ENCODE data around the gene ANKRD44.

Gene ANKRD44

DNA sequence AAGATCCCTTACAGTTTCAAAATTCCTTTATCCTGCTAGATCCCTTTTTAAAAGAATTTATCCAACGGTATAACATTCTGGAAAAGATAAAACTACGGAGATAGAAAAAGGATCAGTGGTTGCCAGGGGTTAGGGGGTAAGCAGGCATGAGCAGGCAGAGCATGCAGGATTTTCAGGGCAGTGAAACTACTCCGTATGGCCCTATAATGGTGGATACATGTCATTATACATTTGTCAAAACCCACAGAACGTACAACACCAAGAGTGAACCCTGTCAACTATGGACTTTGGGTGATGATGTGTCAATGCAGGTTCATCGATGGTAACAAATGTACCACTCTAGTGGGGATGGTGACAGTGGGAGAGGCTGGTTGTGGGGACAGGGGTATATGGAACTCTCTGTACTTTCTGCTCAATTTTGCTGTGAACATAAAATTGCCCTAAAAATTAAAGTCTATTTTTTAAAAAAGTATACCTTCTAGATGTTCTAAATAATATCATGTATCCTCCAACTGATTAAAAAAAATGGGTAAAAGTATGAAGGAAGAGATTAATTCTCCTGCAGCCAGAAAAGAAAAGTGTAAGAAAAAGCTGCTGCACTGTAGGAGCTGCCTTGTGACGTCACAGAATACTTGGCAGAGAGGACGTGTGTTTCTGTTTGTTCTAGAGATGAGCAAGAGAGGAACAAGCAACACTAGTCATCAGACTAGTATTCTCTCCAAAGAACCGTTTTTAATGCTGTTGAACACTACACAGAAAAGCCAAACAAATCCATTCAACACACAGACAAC, 23.6 kb downstream of the ANKRD44 start:
- DNase-seq = no peak

DNA sequence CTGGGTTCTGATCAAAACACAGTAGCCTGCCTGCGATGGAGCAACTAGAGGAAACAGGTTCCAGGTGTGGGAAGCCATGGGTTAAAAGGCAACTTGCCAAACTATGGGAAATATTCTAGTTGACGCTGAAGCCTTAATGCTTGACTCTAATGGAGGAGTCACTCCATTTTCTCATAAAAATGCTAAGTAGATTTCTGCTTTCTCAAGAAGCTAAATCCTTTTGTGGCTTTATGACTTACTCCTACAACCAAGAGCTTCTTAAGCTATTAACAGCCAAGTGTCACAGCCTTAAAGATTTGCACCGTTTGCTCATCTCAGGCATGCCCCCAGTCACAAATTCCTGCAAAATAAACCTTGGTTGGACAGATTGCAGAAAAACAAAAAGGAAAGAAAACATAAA, 25.2 kb downstream of the ANKRD44 start:
- DNase-seq = no peak

GRCh38 chr2:197284956-197285355, 25.6 kb downstream of the ANKRD44 start:
- DNase-seq = no peak

DNA sequence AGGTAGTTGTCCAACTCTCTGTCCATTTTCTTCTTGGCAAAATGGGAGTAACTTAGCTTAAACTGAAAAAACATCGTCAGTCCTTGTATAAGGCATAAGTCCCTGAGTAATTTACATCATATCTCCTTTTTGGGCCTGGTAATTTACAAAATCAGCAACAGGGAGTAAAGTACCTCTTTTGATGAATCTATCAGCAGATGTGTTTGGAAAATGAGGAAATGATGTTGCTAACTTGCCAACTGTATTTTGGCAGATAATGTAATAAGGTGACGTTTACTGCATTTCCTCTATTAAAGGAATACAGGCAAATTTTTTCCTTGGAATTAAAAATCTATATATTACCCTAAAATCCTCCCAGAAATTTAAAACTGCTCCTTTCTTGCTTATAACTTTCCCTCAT, 29.2 kb downstream of the ANKRD44 start:
- no peak for DNase-seq

GRCh38 chr2:197280015-197280702, 30.4 kb downstream of the ANKRD44 start:
- no peak for DNase-seq

DNA sequence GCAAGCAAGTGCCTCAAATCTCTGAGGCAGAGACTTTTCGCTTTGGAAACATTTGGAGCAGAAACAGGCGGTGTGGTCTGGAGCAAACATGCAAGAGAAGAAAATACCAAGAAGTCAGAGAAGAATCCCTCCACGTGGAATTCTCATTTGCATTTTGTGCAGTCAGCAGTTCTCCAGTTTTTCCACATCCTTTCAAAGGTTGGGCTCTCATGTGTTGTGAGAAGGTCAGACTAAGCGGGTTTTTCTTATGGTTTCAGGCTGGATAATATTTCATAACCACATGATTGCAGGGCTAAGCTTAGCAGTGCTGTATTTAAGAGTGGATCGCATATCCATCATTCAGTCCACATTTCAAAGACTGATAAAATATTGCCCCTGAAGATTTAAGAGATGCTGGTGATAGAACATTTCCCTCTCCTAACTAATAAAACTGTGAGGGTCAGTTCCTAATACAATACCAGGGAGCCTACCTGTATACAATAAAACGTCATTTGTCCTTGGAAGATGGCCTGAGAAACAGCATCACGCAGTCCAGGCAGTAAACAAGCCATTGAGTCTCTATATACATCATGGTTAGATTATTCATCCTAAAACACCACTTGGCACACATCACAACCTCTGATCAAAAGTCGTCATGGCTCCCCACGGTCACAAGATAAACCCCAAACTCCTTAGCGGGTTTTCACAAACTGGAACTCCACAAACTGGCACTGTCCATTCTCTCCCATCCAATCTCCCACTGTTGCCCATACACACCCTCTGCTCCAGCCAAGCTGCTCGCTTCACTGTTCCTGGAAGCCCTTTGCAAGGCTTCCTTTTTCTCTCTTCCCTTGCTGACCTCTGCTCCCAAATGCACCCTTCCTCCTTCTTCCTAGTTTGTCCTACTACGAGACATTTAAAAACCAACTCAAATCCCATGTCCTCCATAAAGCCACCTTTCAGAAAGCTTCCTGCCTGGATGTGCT, 31.5 kb downstream of the ANKRD44 start:
- no peak for DNase-seq

GRCh38 chr2:197277794-197278193, 32.8 kb downstream of the ANKRD44 start:
- no peak for DNase-seq

- no peak for DNase-seq
Measured at GRCh38 chr2:197276156-197276555, 34.4 kb downstream of the ANKRD44 start.

GRCh38 chr2:197274937-197275336, 35.6 kb downstream of the ANKRD44 start:
- DNase-seq = no peak

GRCh38 chr2:197274349-197274748, 36.2 kb downstream of the ANKRD44 start:
- no peak for DNase-seq

DNA sequence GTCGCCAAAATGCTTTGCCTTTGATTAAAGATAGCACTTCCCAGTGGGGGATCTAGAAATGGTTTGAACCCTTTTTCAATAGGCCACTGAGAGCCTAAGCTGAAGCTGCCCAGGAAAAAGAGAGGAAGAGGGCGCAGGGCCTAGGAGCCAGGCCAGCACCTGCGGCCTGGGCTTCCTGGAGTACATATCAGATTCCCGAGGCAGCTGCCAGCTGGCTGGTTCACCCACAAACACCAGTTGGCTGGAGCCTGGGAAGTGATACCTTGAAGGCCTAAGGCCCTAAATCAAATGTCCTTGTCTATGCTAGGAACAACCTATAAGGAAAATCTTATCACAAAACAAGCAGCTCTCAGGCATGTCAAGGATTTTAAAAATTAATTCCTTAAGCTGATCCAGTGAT, 37.1 kb downstream of the ANKRD44 start:
- DNase-seq = no peak

- DNase-seq = no peak
Measured at GRCh38 chr2:197270601-197271000, 40.0 kb downstream of the ANKRD44 start.

DNA sequence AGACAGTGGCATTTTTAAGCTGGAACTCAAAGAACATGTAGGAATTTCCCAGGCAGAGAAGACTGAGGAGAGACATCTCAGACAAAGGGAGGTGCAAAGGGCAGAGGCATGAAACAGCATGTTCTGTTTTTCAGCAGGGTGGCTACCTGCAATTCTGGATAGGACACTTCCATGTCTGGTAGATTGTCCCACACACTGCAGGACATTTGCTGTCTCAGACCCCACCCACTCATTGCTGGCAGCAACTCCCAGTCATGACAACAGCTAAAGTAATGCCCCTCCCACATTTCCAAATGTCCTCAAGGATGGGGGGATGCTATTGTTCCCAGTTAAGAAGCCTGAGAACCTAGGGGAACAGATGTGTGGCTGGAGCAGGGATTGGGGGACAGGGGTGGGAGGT, 40.8 kb downstream of the ANKRD44 start:
- DNase-seq = no peak

DNA sequence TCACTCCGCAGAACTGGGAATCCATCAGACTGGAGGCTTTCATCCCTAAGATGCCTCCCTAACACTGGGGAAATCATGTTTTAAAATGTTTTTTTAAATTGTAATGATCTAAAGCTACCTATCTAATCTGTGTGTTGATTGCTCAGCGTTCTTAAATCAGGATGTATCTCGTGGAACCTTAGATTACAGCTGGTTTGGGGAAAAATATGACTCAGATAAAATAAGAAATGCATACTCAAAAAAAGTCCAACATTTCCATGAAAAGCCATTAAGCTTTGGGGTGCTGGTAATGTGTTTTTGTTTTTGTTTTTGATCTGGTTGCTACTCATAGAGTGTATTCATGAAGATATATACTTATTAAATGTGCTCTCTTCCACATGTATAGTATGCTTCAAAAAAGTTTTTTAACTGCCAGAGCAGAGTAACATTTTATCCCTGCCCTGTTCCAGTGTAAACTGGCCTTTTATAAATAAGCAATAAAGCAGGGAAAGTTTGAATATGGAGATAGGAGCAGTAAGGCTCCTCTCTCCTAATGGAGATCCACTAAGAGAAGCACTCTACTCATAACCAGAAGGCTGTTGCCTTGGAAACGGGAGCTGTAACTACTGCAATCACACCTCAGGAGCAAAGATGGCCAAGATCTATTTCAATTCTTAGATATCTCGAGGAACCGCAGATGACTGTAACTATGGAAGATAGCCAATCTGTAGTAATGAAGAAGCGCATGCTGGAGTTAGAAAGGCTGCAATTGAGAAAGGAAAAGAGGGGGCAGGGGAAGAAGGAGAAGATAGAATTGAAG, 41.6 kb downstream of the ANKRD44 start:
- no peak for DNase-seq

DNA sequence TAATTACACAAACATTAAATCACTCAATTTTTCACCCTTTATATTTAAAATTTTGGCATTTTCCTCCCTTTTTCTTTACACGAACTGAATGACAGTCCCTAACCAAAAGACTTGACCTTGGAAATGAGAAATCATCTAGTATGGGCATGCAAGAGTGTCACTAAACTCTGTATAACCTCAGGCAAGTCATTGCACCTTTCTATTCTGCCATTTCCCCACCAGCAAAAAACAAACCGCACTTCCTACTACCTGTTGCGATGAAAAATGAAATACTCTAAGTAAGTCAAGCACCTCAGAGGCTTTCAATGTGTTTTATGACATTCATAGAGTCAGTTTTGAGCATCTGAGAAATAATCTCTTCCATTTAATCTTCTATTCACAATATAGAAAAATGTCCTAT, 44.1 kb downstream of the ANKRD44 start:
- no peak for DNase-seq

DNA sequence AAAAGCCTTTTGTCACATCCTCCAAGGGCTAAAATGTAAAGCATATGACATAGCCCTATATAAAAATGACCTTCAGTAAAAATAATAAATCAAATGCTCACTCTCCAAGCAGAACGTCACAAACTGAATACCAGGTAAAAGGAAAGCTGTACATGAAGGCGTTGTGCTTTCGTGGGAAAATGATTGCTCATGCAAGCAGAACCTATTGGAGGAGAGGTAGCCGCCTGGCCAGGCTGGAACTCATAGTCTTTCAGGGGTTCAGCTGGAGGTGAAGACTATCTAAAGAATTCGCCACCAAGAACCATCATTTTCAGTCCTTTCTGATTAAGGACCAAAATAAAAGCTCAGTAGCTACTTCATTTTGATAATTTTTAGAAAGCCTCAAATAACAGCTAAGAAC, 44.7 kb downstream of the ANKRD44 start:
- DNase-seq = no peak

DNA sequence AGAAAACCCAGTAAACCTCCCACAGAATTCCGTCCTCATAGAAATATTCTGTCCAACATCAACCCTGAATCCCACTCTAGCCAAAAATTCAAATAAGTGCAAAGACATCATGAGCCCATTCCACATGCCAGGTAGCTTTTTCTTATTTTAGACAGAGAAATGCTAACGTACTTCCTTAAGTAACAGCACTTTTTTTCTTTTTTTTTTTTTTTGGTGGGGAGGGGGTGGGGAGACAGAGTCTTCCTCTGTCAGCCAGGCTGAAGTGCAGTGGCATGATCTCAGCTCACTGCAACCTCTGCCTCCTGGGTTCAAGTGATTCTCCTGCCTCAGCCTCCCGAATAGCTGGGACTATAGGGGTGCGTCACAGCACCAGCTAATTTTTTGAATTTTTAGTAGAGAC, 45.5 kb downstream of the ANKRD44 start:
- DNase-seq = no peak

- DNase-seq = no peak
Measured at GRCh38 chr2:197264332-197264731, 46.2 kb downstream of the ANKRD44 start.

- no peak for DNase-seq
Measured at GRCh38 chr2:197263077-197263476, 47.5 kb downstream of the ANKRD44 start.

DNA sequence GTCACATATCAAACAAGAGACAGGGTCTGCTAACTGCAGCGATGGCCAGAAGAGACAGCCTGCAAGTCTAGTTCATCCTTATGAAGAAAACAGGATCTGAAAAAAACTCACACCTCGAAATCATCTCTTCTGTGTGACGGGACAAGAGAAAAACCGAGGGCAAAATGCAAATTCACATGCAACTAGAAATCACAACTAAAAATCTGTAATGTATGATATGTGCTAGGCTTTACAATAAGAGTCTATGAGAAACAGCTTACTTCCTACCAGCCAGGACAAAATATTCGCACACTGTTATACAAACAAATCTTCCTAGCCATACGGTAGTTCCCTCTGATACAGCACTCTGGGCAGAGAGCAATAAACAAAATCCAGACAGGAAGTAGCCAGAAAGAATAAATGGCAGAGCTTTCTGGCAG, 48.8 kb downstream of the ANKRD44 start:
- no peak for DNase-seq

GRCh38 chr2:197259470-197259999, 51.0 kb downstream of the ANKRD44 start:
- no peak for DNase-seq

DNA sequence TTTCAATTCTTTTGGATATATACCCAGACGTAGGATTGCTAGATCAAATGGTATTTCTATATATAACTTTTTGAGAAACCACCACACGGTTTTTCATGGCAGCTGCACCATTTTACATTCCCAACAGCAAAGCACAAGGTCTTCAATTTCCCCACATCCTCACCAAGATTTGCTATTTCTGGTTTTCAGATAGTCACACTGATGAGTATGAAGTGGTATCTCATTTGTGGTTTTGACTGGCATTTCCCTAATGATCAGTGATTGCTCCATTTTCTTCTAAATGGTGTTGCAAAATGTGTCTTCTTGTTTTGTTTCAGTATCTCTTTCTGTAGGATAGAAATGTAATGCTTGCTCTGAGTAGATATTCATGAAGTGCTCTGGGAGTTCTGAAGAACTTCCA, 52.0 kb downstream of the ANKRD44 start:
- no peak for DNase-seq

Data from activated CD4-positive, alpha-beta T cell treated with anti-CD3 and anti-CD28 coated beads for 1 hour (primary cell).